Activated CD4-positive, alpha-beta memory T cell treated with anti-CD3 and anti-CD28 coated beads for 36 hours (primary cell): ENCODE measurements around the gene STRIP1. TPM values are rescaled to one million over a fixed set of nuclear protein-coding genes. Genes with fewer than 3 reads are reported as not detected.
A peak's percentile ranks its signal among the peaks of the same experiment; 100 is the strongest.

ENCODE experiments used
- CTCF ChIA-PET: fragments of 350-600 bp; sonication (Branson Sonifier 250); formaldehyde crosslinking; loops from one replicate; lab custom pipeline; 2021; ENCODE audit warnings: antibody characterized with exemption, inconsistent platforms; lab: Charles Lee
- POLR2A ChIA-PET: fragments of 350-600 bp; sonication (Branson Sonifier 250); formaldehyde crosslinking; loops from one replicate; lab custom pipeline; 2021; ENCODE audit warnings: antibody characterized with exemption; lab: Charles Lee
- DNase-seq: peaks from one replicate; pipeline ENCODE4 v3.0.0-alpha.2; 2020
- H3K27ac Mint-ChIP-seq: one replicate; pipeline ENCODE4 v1.8.0; 2021; ENCODE audit warnings: mixed read lengths
- H3K27me3 Mint-ChIP-seq: one replicate; pipeline ENCODE4 v1.8.0; 2021; ENCODE audit warnings: mixed read lengths
- H3K36me3 Mint-ChIP-seq: one replicate; pipeline ENCODE4 v1.8.0; 2021; ENCODE audit warnings: mixed read lengths
- H3K4me1 Mint-ChIP-seq: one replicate; pipeline ENCODE4 v1.8.0; 2021; ENCODE audit warnings: low read depth, mixed read lengths
- H3K4me3 Mint-ChIP-seq: one replicate; pipeline ENCODE4 v1.8.0; 2021; ENCODE audit warnings: mild to moderate bottlenecking, mixed read lengths
- H3K9me3 Mint-ChIP-seq: one replicate; pipeline ENCODE4 v1.8.0; 2021; ENCODE audit warnings: mixed read lengths
- intact Hi-C: fragments of 100-400 bp; cut with micrococcal nuclease; formaldehyde crosslinking; loops from one replicate; pipeline ENCODE4 v1.15.1; 2023
- total RNA-seq, 2 experiments: library from RNA; stranded (reverse); gene quantifications; one replicate each; pipeline ENCODE4 v1.2.3, GENCODE V29; 2021

The STRIP1 gene
- total RNA-seq, 2 experiments from 2014 or later = 22.7 to 25.7 TPM

DNA sequence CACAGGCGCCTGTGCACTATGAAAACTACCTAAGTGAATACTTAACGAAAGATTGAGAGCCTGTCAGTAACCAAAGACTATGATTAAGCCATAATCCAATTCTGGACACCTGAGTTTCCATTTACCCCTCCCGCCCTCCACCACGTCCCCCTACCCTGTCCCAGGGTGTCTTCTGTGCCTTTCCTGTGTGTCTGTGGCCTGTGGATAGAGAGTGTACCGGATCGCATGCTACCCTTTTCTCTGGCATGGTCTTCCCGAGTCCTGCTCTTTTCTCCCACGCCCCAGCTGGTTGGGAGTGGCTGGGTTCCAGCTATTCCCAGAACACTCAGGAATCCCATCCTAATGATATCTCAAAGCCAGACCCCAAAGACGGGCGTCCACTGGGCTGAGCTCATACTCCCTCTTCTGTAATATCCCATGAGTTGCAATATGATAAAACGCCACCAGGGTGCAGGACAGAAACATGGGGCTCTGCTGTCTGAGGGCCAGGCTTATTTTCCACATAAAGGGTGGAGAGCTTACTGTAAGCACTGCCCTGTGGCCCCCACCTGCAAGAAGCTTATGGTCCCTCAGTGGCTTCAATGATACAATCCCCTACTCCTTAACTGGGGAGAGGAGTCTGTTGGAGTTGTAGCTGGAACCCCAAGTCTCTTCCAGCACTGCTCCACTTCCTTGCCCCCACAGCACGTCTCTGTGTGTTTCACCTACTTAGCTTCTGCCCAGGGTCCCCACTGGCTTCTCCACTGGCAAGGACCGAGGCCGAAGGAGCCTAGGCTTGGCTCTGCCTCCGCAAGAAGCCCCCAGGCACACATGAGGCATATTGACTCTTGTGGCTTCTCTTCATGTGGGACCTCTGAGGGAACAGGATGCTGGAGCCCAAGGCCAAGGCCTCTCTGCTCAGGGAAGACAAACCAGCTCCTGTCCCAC lies 53.7 kb downstream of the STRIP1 start:
- intact Hi-C loops = loop anchor here (1.0 kb wide), 1 partner anchor 18 kb away; no protein-coding TSS in a partner anchor
- peaks cover 44% of the 10 kb centered on the region for H3K27me3 Mint-ChIP-seq

DNA sequence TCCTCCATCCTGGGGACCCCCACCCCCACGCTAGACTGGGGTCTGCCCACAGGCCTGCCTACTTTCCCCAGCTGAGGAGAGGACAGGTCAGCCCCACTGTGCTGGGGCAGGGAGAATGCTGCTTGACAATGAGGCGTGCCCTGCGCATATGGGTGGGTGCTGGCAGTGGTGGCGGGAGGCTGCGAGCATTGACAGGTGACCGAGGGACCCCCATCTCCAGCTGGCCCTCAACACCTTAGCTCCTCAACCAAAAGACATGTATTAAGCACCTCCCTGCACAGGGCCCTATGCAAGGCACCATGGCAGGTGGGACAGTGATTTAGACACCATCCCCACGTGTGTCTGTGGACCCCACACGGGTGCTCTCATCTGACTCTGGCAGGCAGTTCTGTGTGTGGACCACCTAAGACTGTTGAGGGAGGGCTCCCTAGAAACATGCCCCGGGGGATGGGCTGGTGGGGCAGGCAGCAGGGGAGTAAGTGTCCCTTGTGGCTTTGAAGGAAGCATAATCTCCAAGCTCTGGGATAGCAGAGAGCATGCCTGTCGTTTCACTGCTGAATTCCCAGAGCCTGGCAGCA lies 54.4 kb downstream of the STRIP1 start:
- Mint-ChIP-seq H3K4me1 (peaks cover 5% of the 10 kb centered on the region), H3K4me3 (no peak overlapping the region), H3K36me3 (no peaks in the 10 kb centered on the region), H3K27me3 (peaks cover 39% of the 10 kb centered on the region), H3K27ac (no peak overlapping the region), H3K9me3 (no peaks in the 10 kb centered on the region)
- DNase-seq = no peak
- intact Hi-C loops = loop anchor here (1.0 kb wide), 1 partner anchor 17 kb away; no protein-coding TSS in a partner anchor
- ChIA-PET POLR2A (interaction anchor here (1.0 kb wide), 1 partner anchor 16 kb away, joined by 3 read pairs; no protein-coding TSS in a partner anchor), CTCF (interaction anchor here (1.0 to 5.2 kb wide), 22 partner anchors 10 to 449 kb away, joined by 3 to 137 read pairs (median 7); partner anchors contain the start of genes AHCYL1, SLC6A17 and STRIP1)

More for the DNA sequence above, 53.7 kb downstream of the STRIP1 start:
- Mint-ChIP-seq H3K9me3 (no peaks in the 10 kb centered on the region), H3K4me1 (peaks cover 12% of the 10 kb centered on the region), H3K27ac (no peak overlapping the region), H3K36me3 (no peaks in the 10 kb centered on the region), H3K4me3 (no peak overlapping the region)
- DNase-seq = peak; percentile 52
- POLR2A ChIA-PET = interaction anchor here (1.0 kb wide), 1 partner anchor 17 kb away, joined by 3 read pairs; no protein-coding TSS in a partner anchor
- CTCF ChIA-PET = interaction anchor here (0.5 to 5.2 kb wide), 32 partner anchors 9 to 448 kb away, joined by 3 to 137 read pairs (median 5); partner anchors contain the start of genes AHCYL1, SLC6A17 and STRIP1

DNA sequence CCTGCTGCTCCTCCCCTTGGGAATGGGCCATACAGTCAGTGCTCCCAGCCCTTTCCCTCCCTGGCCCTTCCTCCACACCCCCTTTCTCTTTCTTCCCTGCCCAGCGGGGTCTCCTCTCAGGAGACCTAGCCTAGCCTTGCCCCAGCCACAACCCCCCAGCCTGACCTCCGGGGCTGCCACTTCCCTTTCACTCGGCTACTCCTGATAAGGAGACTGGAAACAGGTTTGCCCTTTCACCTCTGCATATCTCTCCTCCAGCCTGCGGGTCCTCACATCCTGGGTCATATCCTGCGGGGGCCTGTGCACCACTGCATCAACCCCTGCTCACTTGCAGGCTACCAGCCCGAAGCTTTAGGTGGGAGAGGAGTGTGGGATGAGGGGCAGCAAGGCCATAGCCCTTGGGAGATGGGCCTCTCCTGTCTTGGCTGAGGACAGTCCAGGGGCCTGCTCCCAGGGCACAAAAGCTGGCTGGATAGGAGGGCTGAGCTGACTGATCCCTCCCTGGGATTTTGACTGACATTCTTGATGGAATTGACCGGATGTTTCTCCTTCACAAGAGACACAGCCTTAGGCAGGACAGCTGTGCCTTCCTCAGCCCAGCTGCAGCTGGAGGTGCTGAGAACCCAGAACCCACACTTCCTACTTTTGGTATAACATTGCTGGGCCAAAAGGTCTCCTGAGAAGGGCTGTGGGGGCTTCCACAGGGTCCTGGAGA lies 55.3 kb downstream of the STRIP1 start:
- ChIA-PET POLR2A (no interaction called here), CTCF (interaction anchor here (0.7 to 5.2 kb wide), 3 partner anchors 8 to 29 kb away, joined by 3 to 137 read pairs (median 12); no protein-coding TSS in a partner anchor)
- DNase-seq = no peak
- Mint-ChIP-seq H3K4me3 (no peak overlapping the region), H3K27ac (no peak overlapping the region), H3K4me1 (peaks cover 2% of the 10 kb centered on the region), H3K9me3 (no peaks in the 10 kb centered on the region), H3K27me3 (peaks cover 37% of the 10 kb centered on the region), H3K36me3 (no peaks in the 10 kb centered on the region)
- intact Hi-C loops = no loop called here

DNA sequence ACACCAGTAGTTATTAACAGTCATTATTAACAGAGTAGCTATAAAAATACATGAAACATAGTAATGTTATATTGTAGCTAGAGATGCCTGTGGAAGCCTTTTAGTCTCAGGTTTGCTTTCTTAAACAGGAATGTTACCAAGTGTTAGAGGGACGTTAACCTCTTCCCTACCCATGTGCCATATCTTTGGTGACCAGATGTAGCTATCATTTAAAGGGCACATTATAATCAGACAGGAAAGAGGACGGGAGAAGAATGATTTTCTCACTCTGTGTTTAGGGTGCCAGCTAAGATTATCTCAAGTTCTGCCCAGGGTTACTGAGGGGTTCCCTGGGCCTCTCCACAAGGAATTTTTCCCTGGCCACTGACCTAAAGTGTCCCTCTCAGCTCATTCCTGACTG lies 57.0 kb downstream of the STRIP1 start:
- Mint-ChIP-seq H3K27me3 (peaks cover 23% of the 10 kb centered on the region), H3K4me1 (peaks cover 2% of the 10 kb centered on the region), H3K36me3 (no peaks in the 10 kb centered on the region), H3K4me3 (no peak overlapping the region), H3K27ac (no peak overlapping the region), H3K9me3 (no peaks in the 10 kb centered on the region)
- intact Hi-C loops = no loop called here
- ChIA-PET POLR2A (no interaction called here), CTCF (interaction anchor here (1.0 to 5.2 kb wide), 7 partner anchors 10 to 62 kb away, joined by 3 to 137 read pairs (median 10); no protein-coding TSS in a partner anchor)
- DNase-seq = no peak

DNA sequence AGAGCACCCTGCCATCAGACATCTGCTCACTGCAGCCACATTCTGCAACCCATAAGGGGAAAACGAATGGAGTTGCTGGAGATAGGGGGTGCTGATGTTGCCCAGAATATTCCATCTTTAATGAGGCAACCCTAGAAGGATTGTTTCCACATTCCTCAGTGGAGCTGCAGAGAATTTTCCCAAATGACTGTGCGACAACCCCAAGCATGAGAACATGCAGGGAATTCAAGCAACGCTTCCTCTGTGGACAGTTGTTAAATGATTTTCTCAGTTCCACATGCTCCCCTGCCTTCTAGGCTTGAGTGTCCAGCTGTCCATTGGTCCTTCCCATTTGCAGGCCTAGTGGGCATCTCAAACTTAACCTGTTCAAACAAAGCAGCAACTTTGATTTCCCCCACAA lies 57.4 kb downstream of the STRIP1 start:
- intact Hi-C loops = no loop called here
- DNase-seq = no peak
- Mint-ChIP-seq H3K36me3 (no peaks in the 10 kb centered on the region), H3K27me3 (peaks cover 19% of the 10 kb centered on the region), H3K27ac (no peak overlapping the region), H3K9me3 (no peaks in the 10 kb centered on the region), H3K4me3 (no peak overlapping the region), H3K4me1 (peaks cover 2% of the 10 kb centered on the region)
- ChIA-PET CTCF (interaction anchor here (0.8 to 5.2 kb wide), 8 partner anchors 10 to 939 kb away, joined by 3 to 137 read pairs (median 7); no protein-coding TSS in a partner anchor), POLR2A (no interaction called here)

DNA sequence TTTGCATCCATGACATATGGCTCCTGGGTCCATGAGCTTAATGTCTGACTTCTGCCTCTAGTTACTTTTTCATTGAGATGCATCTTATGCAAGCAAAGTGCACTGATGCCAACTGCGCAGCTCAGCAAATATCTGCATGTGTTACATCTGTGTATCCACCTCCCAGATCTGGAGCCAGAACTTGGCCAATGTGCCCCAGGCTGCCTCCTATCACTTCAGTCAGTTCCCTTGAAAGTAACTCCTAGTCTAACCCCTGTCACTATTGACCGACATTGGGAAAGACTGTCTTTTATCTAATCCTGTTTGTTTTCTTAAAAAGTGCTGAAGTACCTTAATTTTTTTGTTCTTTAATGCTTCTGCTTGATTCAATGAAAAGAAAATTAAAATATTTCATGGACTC lies 58.6 kb downstream of the STRIP1 start:
- peaks cover 13% of the 10 kb centered on the region for H3K27me3 Mint-ChIP-seq
- no peak overlapping the region for H3K4me3 Mint-ChIP-seq
- no peaks in the 10 kb centered on the region for H3K9me3 Mint-ChIP-seq
- ChIA-PET CTCF (interaction anchor here (1.0 to 2.7 kb wide), 5 partner anchors 11 to 39 kb away, joined by 3 to 11 read pairs (median 3); no protein-coding TSS in a partner anchor), POLR2A (no interaction called here)
- no peaks in the 10 kb centered on the region for H3K36me3 Mint-ChIP-seq
- peaks cover under 1% of the 10 kb centered on the region for H3K4me1 Mint-ChIP-seq
- no peak for DNase-seq
- H3K27ac Mint-ChIP-seq = no peak overlapping the region
- intact Hi-C loops = no loop called here

DNA sequence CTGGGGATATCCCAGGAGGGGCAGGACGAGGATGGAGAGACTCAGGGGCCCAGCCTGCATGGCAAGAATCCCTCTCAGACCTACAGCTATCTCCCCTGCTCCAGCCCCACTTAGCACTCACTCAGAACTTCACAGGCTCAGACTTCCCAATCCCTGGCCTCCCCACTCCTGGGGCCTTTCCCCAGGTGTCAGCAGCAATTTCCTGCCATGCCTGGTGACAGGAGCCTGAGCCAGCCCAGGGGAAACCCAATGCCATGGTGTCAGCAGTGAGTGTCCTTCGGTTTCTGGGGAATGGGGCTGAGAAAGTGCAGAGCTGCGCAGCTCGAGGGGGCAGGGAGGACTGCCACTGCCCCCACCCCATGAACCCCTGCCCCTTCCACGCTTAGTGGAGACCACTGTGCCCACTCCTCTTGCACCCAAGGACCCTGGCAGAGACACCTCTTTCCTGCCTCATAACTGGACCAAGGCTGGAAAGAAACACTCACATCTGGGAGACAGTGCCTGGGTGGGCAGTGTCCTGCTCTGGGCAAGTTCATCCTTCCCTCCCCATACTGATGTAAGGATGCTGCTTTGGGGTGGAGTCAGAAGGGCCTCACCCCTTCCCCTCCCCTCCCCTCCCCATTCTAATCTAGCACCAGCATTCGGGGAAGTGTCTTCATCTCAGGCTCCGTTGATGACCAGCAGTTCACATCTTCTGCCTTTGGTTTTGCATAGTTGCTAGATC lies 60.7 kb downstream of the STRIP1 start:
- H3K9me3 Mint-ChIP-seq = no peaks in the 10 kb centered on the region
- no peak overlapping the region for H3K27ac Mint-ChIP-seq
- DNase-seq = no peak
- POLR2A ChIA-PET = no interaction called here
- intact Hi-C loops = no loop called here
- H3K4me3 Mint-ChIP-seq = no peak overlapping the region
- H3K36me3 Mint-ChIP-seq = no peaks in the 10 kb centered on the region
- CTCF ChIA-PET = interaction anchor here (1.5 to 1.7 kb wide), 2 partner anchors 9 to 11 kb away, joined by 3 to 7 read pairs; no protein-coding TSS in a partner anchor
- H3K4me1 Mint-ChIP-seq = no peaks in the 10 kb centered on the region
- peaks cover 10% of the 10 kb centered on the region for H3K27me3 Mint-ChIP-seq

DNA sequence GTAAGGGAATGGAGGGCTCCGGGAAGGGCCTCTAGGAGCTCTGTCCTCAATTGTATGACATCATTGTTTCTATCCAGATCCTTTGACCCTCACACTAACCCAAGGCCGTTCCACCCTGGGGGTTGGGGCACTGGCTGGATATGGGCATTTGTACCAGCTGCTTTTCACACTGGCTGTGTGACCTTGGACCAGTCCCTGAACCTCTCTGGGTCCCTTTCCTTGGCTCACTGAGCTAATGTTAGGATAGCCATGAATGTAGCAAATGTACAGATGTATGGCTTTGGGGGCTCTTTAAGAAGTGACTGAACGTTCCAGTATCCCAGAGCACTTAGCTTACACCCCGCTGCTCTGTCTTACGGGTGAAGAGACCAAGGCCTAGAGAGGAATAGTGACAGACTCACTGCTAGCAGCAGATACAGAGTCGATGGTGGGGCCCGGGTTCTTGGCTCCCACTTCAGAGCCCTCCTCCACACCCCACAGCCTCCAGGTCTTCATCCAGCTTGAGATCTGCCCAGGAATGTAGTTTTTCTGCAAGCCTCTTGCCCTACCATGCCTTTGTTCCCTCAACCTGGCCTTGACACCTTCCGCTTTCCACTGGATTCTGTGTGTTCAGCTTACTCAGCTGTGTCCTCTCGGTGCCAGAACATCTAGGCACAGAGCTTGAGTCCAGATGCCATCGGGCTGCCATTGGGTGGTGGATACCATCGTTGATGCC lies 63.2 kb downstream of the STRIP1 start:
- Mint-ChIP-seq H3K4me1 (no peaks in the 10 kb centered on the region), H3K4me3 (no peak overlapping the region), H3K36me3 (no peaks in the 10 kb centered on the region), H3K27me3 (peaks cover 5% of the 10 kb centered on the region), H3K27ac (no peak overlapping the region), H3K9me3 (no peaks in the 10 kb centered on the region)
- CTCF ChIA-PET = interaction anchor here (0.8 to 2.4 kb wide), 5 partner anchors 8 to 43 kb away, joined by 3 to 17 read pairs (median 4); no protein-coding TSS in a partner anchor
- intact Hi-C loops = no loop called here
- no peak for DNase-seq
- POLR2A ChIA-PET = no interaction called here

DNA sequence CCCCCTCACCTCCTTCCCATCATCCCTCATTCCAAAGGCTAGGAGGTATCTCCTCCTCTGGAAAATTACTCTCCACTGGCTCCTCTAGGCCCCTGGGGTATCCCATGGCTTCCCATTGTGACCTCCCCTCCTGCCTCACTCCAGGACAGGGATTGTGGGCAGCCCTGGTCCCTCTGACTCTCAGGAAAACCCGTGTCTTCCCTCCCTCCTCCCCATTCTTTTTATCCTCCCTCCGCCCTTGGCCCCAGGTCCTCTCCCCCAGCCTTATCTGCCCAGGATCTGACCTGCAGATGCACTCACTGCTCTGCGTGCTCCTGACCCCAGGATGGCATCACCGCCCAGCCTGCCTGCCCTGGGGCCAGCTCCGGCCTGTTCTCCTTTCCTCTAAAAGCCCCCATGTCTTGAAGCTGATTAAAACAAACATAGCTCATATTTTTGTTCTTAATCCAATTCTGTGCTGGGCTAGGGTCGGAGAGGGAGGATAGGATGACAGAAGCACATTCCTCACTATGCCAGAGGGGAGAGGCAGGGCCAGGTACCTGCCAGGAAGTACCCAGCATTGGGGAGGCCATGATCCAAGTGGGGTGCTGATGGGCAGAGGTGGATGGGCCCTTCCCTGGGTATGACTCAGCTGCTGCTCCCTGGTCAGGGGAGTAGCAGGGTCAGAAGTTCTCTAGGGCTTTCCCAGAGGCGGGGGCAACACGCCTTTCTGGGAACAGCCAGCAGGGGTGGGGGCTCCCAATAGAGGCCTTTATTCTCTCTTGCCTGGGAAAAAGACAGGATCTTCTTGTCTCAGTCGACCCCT lies 64.0 kb downstream of the STRIP1 start:
- Mint-ChIP-seq H3K4me3 (no peak overlapping the region), H3K4me1 (no peaks in the 10 kb centered on the region), H3K9me3 (no peaks in the 10 kb centered on the region), H3K27ac (no peak overlapping the region), H3K36me3 (no peaks in the 10 kb centered on the region), H3K27me3 (peaks cover 5% of the 10 kb centered on the region)
- intact Hi-C loops = no loop called here
- DNase-seq = no peak
- POLR2A ChIA-PET = no interaction called here
- CTCF ChIA-PET = interaction anchor here (1.6 to 2.4 kb wide), 3 partner anchors 10 to 39 kb away, joined by 7 to 17 read pairs (median 11); no protein-coding TSS in a partner anchor

DNA sequence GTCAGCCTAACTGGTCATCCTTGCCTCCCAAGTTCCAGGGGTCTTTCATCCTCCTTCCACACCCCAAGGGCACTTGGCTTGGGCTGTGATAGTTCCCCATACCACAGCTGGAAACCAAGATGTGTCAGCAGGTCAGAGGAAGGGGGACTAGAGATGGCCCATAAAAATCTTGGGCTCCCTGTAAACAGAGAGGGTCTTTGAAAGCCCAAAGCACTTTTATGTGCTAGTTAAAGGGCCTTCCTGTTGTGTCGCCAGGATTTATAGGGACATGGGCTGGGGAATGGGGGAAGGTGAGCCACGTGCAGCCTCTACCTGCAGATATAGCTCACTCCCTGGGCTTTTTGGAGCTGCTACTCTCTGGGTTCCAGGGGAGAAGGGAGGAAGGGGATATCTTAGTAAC lies 65.9 kb downstream of the STRIP1 start:
- no peak overlapping the region for H3K27ac Mint-ChIP-seq
- H3K4me3 Mint-ChIP-seq = no peak overlapping the region
- ChIA-PET CTCF (interaction anchor here (1.3 to 7.7 kb wide), 4 partner anchors 11 to 360 kb away, joined by 4 to 137 read pairs (median 82); no protein-coding TSS in a partner anchor), POLR2A (no interaction called here)
- H3K36me3 Mint-ChIP-seq = no peaks in the 10 kb centered on the region
- peaks cover 2% of the 10 kb centered on the region for H3K27me3 Mint-ChIP-seq
- intact Hi-C loops = no loop called here
- H3K9me3 Mint-ChIP-seq = no peaks in the 10 kb centered on the region
- DNase-seq = no peak
- H3K4me1 Mint-ChIP-seq = no peaks in the 10 kb centered on the region
